Measurements from ENCODE around the gene KIF4B.

The KIF4B gene

GRCh38 chr5:155064580-155064979 lies 51.0 kb downstream of the KIF4B start:
- DNase-seq: no peak

GRCh38 chr5:155066886-155067595 lies 53.5 kb downstream of the KIF4B start:
- no peak for DNase-seq

All from NCI-H2107 (cell line).